H1 (cell line): Measurements from ENCODE around the gene GPM6B.

ENCODE experiments used
- CTCF ChIP-seq, 3 experiments: IDR thresholded peaks; 1 replicate in 2 of 3; 2 replicates in 1 of 3; pipeline versions ENCODE4 v1.5.1 to v1.6.1; 2011; ENCODE audit warnings: low read length in 3 of 3, mild to moderate bottlenecking in 3 of 3, inconsistent platforms in 2 of 3, low read depth in 1 of 3, moderate library complexity in 1 of 3; ENCODE audit not compliant: insufficient read depth in 1 of 3; ENCODE audit errors: control extremely low read depth in 1 of 3
- NRF1 ChIP-seq: IDR thresholded peaks from 2 replicates; pipeline ENCODE4 v1.6.1; 2011; ENCODE audit warnings: mild to moderate bottlenecking, low read depth, low read length, improper control_type of control experiment

- TF ChIP-seq NRF1 (no peak), CTCF (IDR thresholded peaks at IDR 0.05; ENCODE audit: control extremely low read depth in 1 of 3, insufficient read depth in 1 of 3, low read depth in 1 of 3, low read length in 3 of 3) (no peak)
Observed at GRCh38 chrX:13798184-13798583, 18.7 kb downstream of the GPM6B start.
